Measurements from ENCODE around the gene KDM4C.

- no peak for TF ChIP-seq CTCF (IDR thresholded peaks at IDR 0.05; ENCODE audit: insufficient read depth, low read length, poor library complexity, severe bottlenecking)
- no peak for TF ChIP-seq EZH2phosphoT487 (conservative IDR thresholded peaks at IDR 0.05; ENCODE audit: low read length)
Measured at GRCh38 chr9:6999794-7000193, 242.0 kb downstream of the KDM4C start.

All from SU-DHL-6 (cell line).